ENCODE measurements around the gene ZNF784. TPM values are rescaled to one million over a fixed set of nuclear protein-coding genes. Genes with fewer than 3 reads are reported as not detected.

ZNF784 gene
- total and polyA plus RNA-seq, 2 of the 8 experiments (the other 6 are each of a cell fraction or from before 2014, with no cell fraction given) = 6.5 to 8.0 TPM

GRCh38 chr19:55640043-55640576, 15.7 kb upstream of the ZNF784 start:
- no peak overlapping the region for H2BK20ac ChIP-seq (ENCODE audit: low read length)
- peak overlapping the region in 1 of 4 experiments; percentile 23; a peak in 2 of 7 replicates for H3K9ac ChIP-seq (replicated peaks in 1 of 4; ENCODE audit: extremely low read depth in 1 of 4, low read depth in 3 of 4, low read length in 3 of 4)
- H4K8ac ChIP-seq (ENCODE audit: extremely low read depth, insufficient read depth, low read length) = peak overlapping the region; percentile 0
- no peak overlapping the region for H3K56ac ChIP-seq (replicated peaks; ENCODE audit: insufficient read length, low read depth, low read length)
- POLR2A ChIA-PET (ENCODE audit: partially characterized antibody) = interaction anchor here (0.8 to 2.2 kb wide), 8 partner anchors 9 to 143 kb away, joined by 3 to 6 read pairs (median 4); partner anchors contain the start of gene U2AF2
- H3K79me1 ChIP-seq (ENCODE audit: low read depth, low read length) = peaks cover 22% of the 10 kb centered on the region
- H3K14ac ChIP-seq (ENCODE audit: insufficient read length) = no peak overlapping the region
- H3K4me3 ChIP-seq (ENCODE audit: extremely low read depth in 1 of 4, insufficient read depth in 2 of 4, low read depth in 3 of 4, low read length in 4 of 4) = peak overlapping the region; percentile 29 to 98 (median 63)
- no peak for DNase-seq (ENCODE audit: low read depth in 1 of 2, low spot score in 2 of 2)
- H3K4ac ChIP-seq (replicated peaks; ENCODE audit: insufficient read length, low read depth, low read length) = no peak overlapping the region
- peaks cover 8 to 37% of the 10 kb centered on the region in 2 experiments; a peak in 3 of 4 replicates for H3K79me2 ChIP-seq (ENCODE audit: control insufficient read depth in 1 of 2, insufficient read depth in 2 of 2, low read length in 2 of 2)
- peaks cover 3 to 14% of the 10 kb centered on the region in 2 experiments for H4K20me1 ChIP-seq (replicated peaks in 1 of 2; ENCODE audit: control insufficient read depth in 1 of 2, insufficient read depth in 2 of 2, low read length in 2 of 2)
- H2AFZ ChIP-seq (ENCODE audit: low read length) = no peak overlapping the region
- peaks cover 39% of the 10 kb centered on the region for H3K23me2 ChIP-seq (ENCODE audit: low read depth, low read length)
- H2AK5ac ChIP-seq (ENCODE audit: low read depth, low read length) = no peak overlapping the region
- H3K4me1 ChIP-seq (replicated peaks in 1 of 4; ENCODE audit: control insufficient read depth in 3 of 4, insufficient read depth in 4 of 4, low read length in 3 of 4) = peaks cover 6 to 22% (median 14%) of the 10 kb centered on the region in 4 experiments
- peak overlapping the region; percentile 72; the same call in 1 of the 2 replicates for H3K18ac ChIP-seq (ENCODE audit: extremely low read depth, low read length)
- no peak for FAIRE-seq
- CTCF ChIA-PET (ENCODE audit: partially characterized antibody) = interaction anchor here (0.6 to 2.1 kb wide), 9 partner anchors 11 to 1024 kb away, joined by 3 to 10 read pairs (median 3); partner anchors contain the start of gene ZNF865
- H2BK12ac ChIP-seq (ENCODE audit: low read depth, low read length) = no peak overlapping the region; the same call in 1 of the 2 replicates
- H3K4me2 ChIP-seq (ENCODE audit: insufficient read depth in 1 of 2, low read depth in 2 of 2, low read length in 2 of 2) = peak overlapping the region; percentile 71 to 99
- no peak overlapping the region for H4K91ac ChIP-seq (replicated peaks; ENCODE audit: insufficient read length, low read length)
- TF ChIP-seq NANOG (IDR thresholded peaks at IDR 0.05; ENCODE audit: insufficient read depth, low read depth, low read length, poor library complexity, severe bottlenecking) (no peak), MAX (IDR thresholded peaks at IDR 0.05) (peak; percentile 97), RAD21 (IDR thresholded peaks at IDR 0.05 in 1 of 2, conservative IDR thresholded peaks at IDR 0.05 in 1 of 2; ENCODE audit: low read depth in 2 of 2, low read length in 2 of 2) (peak in 1 of 2 experiments; percentile 15; a peak in 1 of 4 replicates), E2F6 (IDR thresholded peaks at IDR 0.05) (peak; percentile 91), EZH2 (IDR thresholded peaks at IDR 0.05; ENCODE audit: low read depth, low read length, severe bottlenecking) (no peak)
- TF ChIP-seq, protein P1, sequence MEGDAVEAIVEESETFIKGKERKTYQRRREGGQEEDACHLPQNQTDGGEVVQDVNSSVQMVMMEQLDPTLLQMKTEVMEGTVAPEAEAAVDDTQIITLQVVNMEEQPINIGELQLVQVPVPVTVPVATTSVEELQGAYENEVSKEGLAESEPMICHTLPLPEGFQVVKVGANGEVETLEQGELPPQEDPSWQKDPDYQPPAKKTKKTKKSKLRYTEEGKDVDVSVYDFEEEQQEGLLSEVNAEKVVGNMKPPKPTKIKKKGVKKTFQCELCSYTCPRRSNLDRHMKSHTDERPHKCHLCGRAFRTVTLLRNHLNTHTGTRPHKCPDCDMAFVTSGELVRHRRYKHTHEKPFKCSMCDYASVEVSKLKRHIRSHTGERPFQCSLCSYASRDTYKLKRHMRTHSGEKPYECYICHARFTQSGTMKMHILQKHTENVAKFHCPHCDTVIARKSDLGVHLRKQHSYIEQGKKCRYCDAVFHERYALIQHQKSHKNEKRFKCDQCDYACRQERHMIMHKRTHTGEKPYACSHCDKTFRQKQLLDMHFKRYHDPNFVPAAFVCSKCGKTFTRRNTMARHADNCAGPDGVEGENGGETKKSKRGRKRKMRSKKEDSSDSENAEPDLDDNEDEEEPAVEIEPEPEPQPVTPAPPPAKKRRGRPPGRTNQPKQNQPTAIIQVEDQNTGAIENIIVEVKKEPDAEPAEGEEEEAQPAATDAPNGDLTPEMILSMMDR (IDR thresholded peaks at IDR 0.05; ENCODE audit: control extremely low read depth in 1 of 3, insufficient read depth in 1 of 3, low read depth in 1 of 3, low read length in 3 of 3) = peak in 2 of 3 experiments; percentile 3 to 14; a peak in 3 of 4 replicates
- peaks cover 3 to 6% (median 4%) of the 10 kb centered on the region in 4 experiments; a peak in 7 of 8 replicates for H3K36me3 ChIP-seq (ENCODE audit: control insufficient read depth in 2 of 4, insufficient read depth in 4 of 4, low read length in 3 of 4)
- no peak overlapping the region for H3K23ac ChIP-seq (ENCODE audit: insufficient read length)
- H4K5ac ChIP-seq (ENCODE audit: insufficient read length, low read depth, low read length) = no peak overlapping the region
- peak overlapping the region; percentile 81 for H2BK15ac ChIP-seq (ENCODE audit: low read length)
- H2BK5ac ChIP-seq (ENCODE audit: low read depth, low read length) = no peak overlapping the region
- peak overlapping the region; percentile 45; the same call in 1 of the 2 replicates for H3K27ac ChIP-seq (ENCODE audit: low read depth, low read length)
- no peaks in the 10 kb centered on the region for H3K27me3 ChIP-seq (replicated peaks in 1 of 4; ENCODE audit: control insufficient read depth in 3 of 4, extremely low read depth in 1 of 4, insufficient read depth in 3 of 4, low read length in 3 of 4)
- WGBS, 2 experiments (ENCODE audit: extremely low coverage in 1 of 2, insufficient coverage in 1 of 2, insufficient read length in 1 of 2, insufficient replicate concordance in 2 of 2, low coverage in 1 of 2, low lambda C conversion rate in 2 of 2, missing lambda C conversion rate in 1 of 2) = 70% methylated on average over 33 of the region's 38 CpGs; no CpG with 5 or more reads in 1 of the 2 experiments
- H3K9me3 ChIP-seq (ENCODE audit: insufficient read depth in 2 of 2, low read depth in 1 of 2, low read length in 1 of 2) = no peaks in the 10 kb centered on the region; a peak in 1 of 4 replicates
- H2BK120ac ChIP-seq (replicated peaks; ENCODE audit: low read depth, low read length) = no peak overlapping the region
